Measurements from ENCODE around the gene ERC2. TPM values are rescaled to one million over a fixed set of nuclear protein-coding genes. Genes with fewer than 3 reads are reported as not detected.

Gene ERC2
- total RNA-seq, 4 donors from 2014 or later = 0.81 to 2.9 (median 1.6) TPM

- ATAC-seq = peak; percentile 42
- no peak overlapping the region for H3K27ac ChIP-seq
- TF ChIP-seq CTCF (IDR thresholded peaks at IDR 0.05) (no peak), POLR2AphosphoS5 (IDR thresholded peaks at IDR 0.05) (no peak), EP300 (IDR thresholded peaks at IDR 0.05) (no peak), POLR2A (IDR thresholded peaks at IDR 0.05) (no peak)
- no peaks in the 10 kb centered on the region for H3K36me3 ChIP-seq
- no peaks in the 10 kb centered on the region for H3K9me3 ChIP-seq
- no peak overlapping the region for H3K4me3 ChIP-seq
- H3K4me1 ChIP-seq = peaks cover 0 to 16% (median 0%) of the 10 kb centered on the region in 3 donors
- H3K27me3 ChIP-seq = no peaks in the 10 kb centered on the region
Observed at GRCh38 chr3:55719508-55719907, 748.8 kb downstream of the ERC2 start.

DNA sequence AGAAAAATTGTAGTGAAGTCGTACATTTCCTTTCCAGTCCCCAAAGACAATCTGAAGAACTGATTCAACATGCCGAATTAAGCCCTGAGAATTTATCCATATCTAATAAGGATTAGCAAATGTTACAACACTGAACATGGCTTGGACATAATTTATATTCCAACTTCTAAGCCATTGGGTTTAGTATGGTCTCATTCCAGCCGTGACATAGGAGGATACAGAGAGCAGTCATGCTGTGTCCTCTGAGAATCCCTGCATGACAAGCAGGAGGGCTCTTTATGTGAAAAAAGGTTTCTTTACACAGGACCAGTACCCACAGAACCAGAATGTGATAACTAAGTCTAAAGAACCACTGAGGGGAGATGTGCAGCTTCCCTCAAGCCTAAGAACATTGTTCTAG is 749.3 kb downstream of the ERC2 start:
- Histone ChIP-seq H3K27ac (peak overlapping the region in 1 of 4 donors; percentile 1), H3K27me3 (no peaks in the 10 kb centered on the region), H3K4me1 (peaks cover 0 to 11% (median 0%) of the 10 kb centered on the region in 3 donors), H3K4me3 (no peak overlapping the region), H3K9me3 (no peaks in the 10 kb centered on the region), H3K36me3 (no peaks in the 10 kb centered on the region)
- ATAC-seq = peak; percentile 19
- WGBS, 2 donors (ENCODE audit: low coverage in 1 of 2) = 31 to 42% methylated on average over 2 to 3 of the region's 3 CpGs
- TF ChIP-seq CTCF (IDR thresholded peaks at IDR 0.05) (no peak), POLR2AphosphoS5 (IDR thresholded peaks at IDR 0.05) (no peak), EP300 (IDR thresholded peaks at IDR 0.05) (no peak), POLR2A (IDR thresholded peaks at IDR 0.05) (no peak)

DNA sequence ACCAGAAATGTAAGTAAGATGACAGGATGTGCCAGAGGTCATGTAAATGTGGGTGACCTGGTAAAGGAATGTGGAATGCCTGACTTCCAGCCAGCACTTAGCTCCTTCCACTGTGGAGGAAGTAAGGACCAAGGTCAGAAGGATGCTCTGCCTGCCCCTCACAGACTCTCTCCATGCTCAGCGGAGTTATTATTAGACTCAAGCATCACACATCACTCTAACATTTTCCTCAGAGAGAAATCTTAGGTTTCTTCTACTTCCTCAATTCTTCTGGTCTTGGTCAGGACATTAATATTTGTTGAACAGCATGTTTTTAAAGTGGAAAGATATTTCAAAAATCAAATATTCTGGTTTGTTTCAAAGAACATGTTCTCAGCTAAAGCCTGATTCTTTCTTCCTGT is 749.7 kb downstream of the ERC2 start:
- H3K9me3 ChIP-seq = no peaks in the 10 kb centered on the region
- 54% methylated on average over 1 of the region's 1 CpG; no CpG with 5 or more reads in 1 of the 2 donors for WGBS, 2 donors (ENCODE audit: low coverage in 1 of 2)
- no peak overlapping the region for H3K4me3 ChIP-seq
- peaks cover 0 to 9% (median 0%) of the 10 kb centered on the region in 3 donors for H3K4me1 ChIP-seq
- H3K27ac ChIP-seq = peak overlapping the region in 1 of 4 donors; percentile 1
- ATAC-seq = no peak
- H3K27me3 ChIP-seq = no peaks in the 10 kb centered on the region
- H3K36me3 ChIP-seq = no peaks in the 10 kb centered on the region
- no peak for TF ChIP-seq CTCF (IDR thresholded peaks at IDR 0.05)
- no peak for TF ChIP-seq POLR2AphosphoS5 (IDR thresholded peaks at IDR 0.05)
- no peak for TF ChIP-seq POLR2A (IDR thresholded peaks at IDR 0.05)
- no peak for TF ChIP-seq EP300 (IDR thresholded peaks at IDR 0.05)

DNA sequence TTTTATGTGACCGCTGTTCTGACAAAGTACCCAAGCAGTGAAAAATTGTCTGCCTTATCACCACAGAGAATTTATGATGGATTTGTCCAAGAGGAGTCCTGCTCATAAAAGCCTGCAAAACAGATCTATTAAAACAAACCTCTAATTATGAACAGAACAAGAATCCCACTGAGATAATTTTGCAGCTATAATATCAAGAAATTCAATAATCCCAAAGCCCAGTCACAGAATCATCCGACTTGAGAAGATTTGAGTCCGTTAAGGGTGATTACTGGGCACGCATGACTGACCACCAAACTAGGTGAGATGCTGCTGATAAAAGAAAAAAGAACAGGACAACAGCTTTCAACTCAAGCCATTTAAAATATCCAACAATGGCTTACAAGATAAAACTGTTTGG is 750.2 kb downstream of the ERC2 start:
- TF ChIP-seq POLR2A (IDR thresholded peaks at IDR 0.05) (no peak), CTCF (IDR thresholded peaks at IDR 0.05) (no peak), EP300 (IDR thresholded peaks at IDR 0.05) (no peak), POLR2AphosphoS5 (IDR thresholded peaks at IDR 0.05) (no peak)
- H3K27ac ChIP-seq = no peak overlapping the region
- H3K4me3 ChIP-seq = no peak overlapping the region
- ATAC-seq = no peak
- 73 to 83% methylated on average over 4 of the region's 4 CpGs for WGBS, 2 donors (ENCODE audit: low coverage in 1 of 2)
- no peaks in the 10 kb centered on the region for H3K9me3 ChIP-seq
- no peaks in the 10 kb centered on the region for H3K36me3 ChIP-seq
- H3K27me3 ChIP-seq = no peaks in the 10 kb centered on the region
- peaks cover 0 to 9% (median 0%) of the 10 kb centered on the region in 3 donors for H3K4me1 ChIP-seq

GRCh38 chr3:55717481-55717880 is 750.8 kb downstream of the ERC2 start:
- ATAC-seq = no peak
- no peak for TF ChIP-seq EP300 (IDR thresholded peaks at IDR 0.05)
- TF ChIP-seq CTCF (IDR thresholded peaks at IDR 0.05) = no peak
- no peak for TF ChIP-seq POLR2A (IDR thresholded peaks at IDR 0.05)
- TF ChIP-seq POLR2AphosphoS5 (IDR thresholded peaks at IDR 0.05) = no peak
- Histone ChIP-seq H3K9me3 (no peaks in the 10 kb centered on the region), H3K4me1 (peaks cover 0 to 9% (median 0%) of the 10 kb centered on the region in 3 donors), H3K27me3 (no peaks in the 10 kb centered on the region), H3K4me3 (no peak overlapping the region), H3K27ac (no peak overlapping the region), H3K36me3 (no peaks in the 10 kb centered on the region)
- WGBS, 2 donors (ENCODE audit: low coverage in 1 of 2) = 65 to 67% methylated on average over 4 of the region's 5 CpGs
